Measurements from ENCODE around the gene CPE.

DNA sequence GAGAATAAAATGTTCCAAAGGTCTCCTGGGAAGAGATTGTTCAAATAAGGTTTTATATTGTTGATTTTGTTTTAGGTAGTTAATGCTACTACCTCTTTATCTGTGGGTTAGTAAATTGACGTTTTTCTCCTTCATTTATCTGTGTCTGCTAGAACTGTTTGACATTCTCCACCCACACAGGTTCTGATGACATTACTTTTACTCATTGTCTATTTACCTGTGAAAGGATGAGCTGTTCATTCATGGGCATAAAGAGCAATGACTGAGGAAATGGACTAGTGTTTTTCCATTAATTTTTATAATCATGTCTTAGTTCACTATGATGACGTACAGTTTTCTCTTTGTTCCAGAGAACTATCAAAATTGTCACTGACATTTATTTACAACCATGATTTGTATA lies 75.6 kb downstream of the CPE start:
- TF ChIP-seq CTCF (IDR thresholded peaks at IDR 0.05) (no peak), POLR2AphosphoS5 (IDR thresholded peaks at IDR 0.05; ENCODE audit: insufficient read depth in 1 of 2, low read depth in 1 of 2) (no peak)

Measured in vagina (tissue), 2 donors.